GM18519 (cell line): ENCODE data around the gene FBXO45.
"Not testable (repeated sequence)": the region's sequence is repeated elsewhere in the genome, so short reads cannot be mapped to it uniquely, and the experiment has no call there.

Source experiments
- ATAC-seq: cut with Tn5 transposase; IDR thresholded peaks from one replicate; pipeline ENCODE4 v1.9.1; 2021; ENCODE audit warnings: mild to moderate bottlenecking, moderate library complexity; ENCODE audit not compliant: unreplicated experiment, low FRiP score

The FBXO45 gene

GRCh38 chr3:196554205-196554604, 14.3 kb upstream of the FBXO45 start:
- ATAC-seq, result no peak

- no peak for ATAC-seq
These were observed 13.2 kb upstream of the FBXO45 start for GRCh38 chr3:196555295-196555694.

- ATAC-seq, result no peak
These were observed 11.2 kb upstream of the FBXO45 start for GRCh38 chr3:196557236-196557635.

GRCh38 chr3:196558476-196558875, 10.0 kb upstream of the FBXO45 start:
- no peak for ATAC-seq

GRCh38 chr3:196559826-196560225, 8.6 kb upstream of the FBXO45 start:
- ATAC-seq, result no peak

GRCh38 chr3:196563721-196564225, 4.7 kb upstream of the FBXO45 start:
- no peak for ATAC-seq

GRCh38 chr3:196569003-196569516, 600 bp downstream of the FBXO45 start:
- peak; percentile 25 for ATAC-seq

GRCh38 chr3:196570332-196570731, 1.9 kb downstream of the FBXO45 start:
- ATAC-seq, result not testable (repeated sequence)

- ATAC-seq, result no peak
These were observed 3.9 kb downstream of the FBXO45 start for GRCh38 chr3:196572389-196572788.

- no peak for ATAC-seq
These were observed 16.7 kb downstream of the FBXO45 start for GRCh38 chr3:196585044-196585757.

- ATAC-seq, result no peak
These were observed 21.8 kb downstream of the FBXO45 start for GRCh38 chr3:196590279-196590678.

- no peak for ATAC-seq
These were observed 27.9 kb downstream of the FBXO45 start for GRCh38 chr3:196596355-196596754.

- not testable (repeated sequence) for ATAC-seq
These were observed 29.7 kb downstream of the FBXO45 start for GRCh38 chr3:196597971-196598733.

GRCh38 chr3:196599734-196600128, 31.3 kb downstream of the FBXO45 start:
- no peak for ATAC-seq

GRCh38 chr3:196600359-196600758, 31.9 kb downstream of the FBXO45 start:
- ATAC-seq, result no peak

- ATAC-seq, result no peak
These were observed 34.2 kb downstream of the FBXO45 start for GRCh38 chr3:196602673-196603072.

GRCh38 chr3:196603683-196604082, 35.2 kb downstream of the FBXO45 start:
- ATAC-seq, result no peak

GRCh38 chr3:196604548-196604947, 36.1 kb downstream of the FBXO45 start:
- ATAC-seq, result no peak

- no peak for ATAC-seq
These were observed 40.2 kb downstream of the FBXO45 start for GRCh38 chr3:196608693-196609092.

- peak; percentile 62 for ATAC-seq
These were observed 40.9 kb downstream of the FBXO45 start for GRCh38 chr3:196609343-196609775.

GRCh38 chr3:196609805-196610515, 41.5 kb downstream of the FBXO45 start:
- ATAC-seq, result no peak
